SH-SY5Y (cell line): ENCODE measurements around the gene DMBX1.

Experiments
- GATA2 ChIP-seq: IDR thresholded peaks from 2 replicates; pipeline ENCODE4 v1.6.1; 2011; ENCODE audit warnings: mild to moderate bottlenecking, low read depth, low read length
- GATA3 ChIP-seq: IDR thresholded peaks from 2 replicates; pipeline ENCODE4 v1.6.1; 2011; ENCODE audit warnings: low read depth, mild to moderate bottlenecking, low read length, moderate library complexity

DNA sequence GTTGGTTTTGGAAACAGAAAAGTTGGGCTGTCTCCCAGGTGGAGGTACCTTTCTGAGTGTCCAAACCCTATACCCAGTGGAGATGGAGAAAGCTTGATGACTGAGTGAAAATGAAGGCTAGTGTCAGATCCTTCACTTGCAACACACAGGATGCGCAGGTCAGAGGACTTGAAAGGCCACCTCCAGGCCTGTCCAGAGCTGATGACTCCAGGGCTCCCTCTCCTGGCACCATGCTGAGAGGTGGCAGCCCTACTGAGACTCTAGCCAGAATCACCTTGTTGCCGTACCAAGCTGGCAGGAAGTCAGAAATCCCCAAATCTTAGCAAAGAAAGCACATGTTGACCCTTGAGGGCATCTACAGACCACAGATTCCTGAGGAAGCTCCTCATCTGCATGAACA lies 45.4 kb downstream of the DMBX1 start:
- no peak for TF ChIP-seq GATA2
- no peak for TF ChIP-seq GATA3
